NCI-H446 treated with DMSO at 0.1 percent for 48 hours (cell line): ENCODE data around the gene PLCL2.

Source experiments
- DNase-seq: peaks from one replicate; lab custom pipeline; 2025; lab: John Stamatoyannopoulos, UW

Gene PLCL2

DNA sequence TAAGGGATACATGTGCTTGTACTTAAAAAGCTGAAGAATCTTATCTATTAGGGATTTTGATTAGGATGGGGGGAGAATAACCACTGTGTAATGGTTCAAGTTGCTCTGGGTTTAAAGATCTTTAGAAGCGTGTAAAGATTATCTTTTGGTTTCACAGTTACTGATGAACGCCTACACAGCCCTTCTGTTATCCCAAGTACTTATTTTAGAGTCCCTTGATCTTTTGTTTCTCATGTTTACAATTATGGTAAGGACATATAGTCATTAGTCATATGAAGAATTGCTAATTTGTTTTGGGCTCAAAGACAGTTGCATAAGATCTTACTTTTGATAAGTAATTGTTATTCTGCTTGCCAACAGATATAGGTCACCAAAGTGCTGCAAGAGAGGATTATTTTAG lies 160.1 kb downstream of the PLCL2 start:
- DNase-seq = no peak

DNA sequence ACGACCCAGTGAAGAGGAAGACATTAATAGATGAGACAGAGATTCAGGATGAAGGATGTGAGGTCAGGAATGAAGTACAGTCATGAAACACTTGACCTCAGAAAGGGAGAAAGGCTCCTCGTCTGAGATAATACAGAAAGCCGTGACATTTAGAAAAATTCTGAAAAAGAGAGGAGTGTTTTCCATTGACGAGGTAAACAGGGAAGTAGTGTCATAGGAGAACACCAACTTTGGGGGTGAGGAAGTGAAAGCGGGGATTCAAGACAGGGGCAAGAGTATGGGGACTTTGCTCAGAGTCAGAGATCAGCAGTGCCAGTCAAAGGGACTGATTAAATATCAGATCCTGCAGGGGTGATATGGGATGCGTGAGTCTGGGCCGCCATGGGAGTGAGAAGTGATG lies 160.9 kb downstream of the PLCL2 start:
- no peak for DNase-seq

DNA sequence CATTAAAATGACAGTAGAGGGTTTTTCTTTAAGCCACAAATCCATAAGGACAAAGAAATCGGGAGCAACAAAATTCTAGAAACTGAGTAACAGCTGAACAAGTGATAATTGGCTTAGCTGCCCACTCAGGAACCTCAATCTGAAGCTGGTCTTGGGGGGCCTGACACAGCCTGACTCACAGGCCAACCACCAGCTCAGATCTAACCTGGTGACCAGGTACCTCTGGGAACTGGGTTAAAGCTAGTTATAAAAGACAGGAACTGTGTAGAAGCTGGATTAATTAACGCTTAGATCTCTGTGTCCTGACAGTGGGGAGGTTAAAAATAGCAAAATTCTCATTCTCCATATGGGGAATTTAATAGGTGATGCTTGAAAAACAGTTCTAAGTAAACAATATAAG lies 161.9 kb downstream of the PLCL2 start:
- no peak for DNase-seq

DNA sequence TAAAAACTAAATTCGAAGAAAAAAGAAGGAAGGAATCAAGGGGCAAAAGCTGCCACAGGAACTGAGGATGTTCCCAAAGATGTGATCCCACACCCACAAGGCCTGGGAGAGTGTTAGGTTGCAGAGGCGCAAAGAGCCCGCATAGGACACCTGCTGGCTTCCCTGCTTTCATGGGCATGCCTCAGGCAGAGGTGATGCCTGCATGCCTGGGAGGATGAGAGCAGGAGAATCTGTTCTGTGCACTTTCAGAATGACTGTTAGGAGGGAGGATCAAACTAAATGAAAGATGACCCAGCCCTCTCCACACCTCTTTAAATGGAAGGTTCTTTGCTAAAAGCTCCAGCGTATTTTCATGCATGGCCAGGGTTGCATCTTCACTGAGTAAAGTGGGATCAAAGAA lies 162.4 kb downstream of the PLCL2 start:
- no peak for DNase-seq

DNA sequence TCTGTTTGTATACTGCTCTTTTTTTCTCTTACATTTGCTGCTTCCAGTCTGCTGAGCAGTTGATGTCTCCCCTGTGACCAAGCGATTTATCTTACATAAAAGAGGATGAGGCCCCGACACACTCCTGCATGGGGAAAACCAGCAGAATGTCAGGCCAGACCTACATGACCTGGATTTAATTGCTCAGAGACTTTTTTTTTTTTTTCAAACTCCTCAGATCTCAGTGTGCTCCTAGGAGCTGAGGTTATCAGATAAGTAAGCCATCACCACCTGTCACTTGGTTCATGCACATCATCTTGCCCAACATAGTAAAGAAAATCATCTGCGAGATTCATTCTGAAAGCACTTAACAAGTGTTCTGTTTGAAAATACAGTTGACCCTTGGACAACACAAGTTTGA lies 163.1 kb downstream of the PLCL2 start:
- DNase-seq = no peak

DNA sequence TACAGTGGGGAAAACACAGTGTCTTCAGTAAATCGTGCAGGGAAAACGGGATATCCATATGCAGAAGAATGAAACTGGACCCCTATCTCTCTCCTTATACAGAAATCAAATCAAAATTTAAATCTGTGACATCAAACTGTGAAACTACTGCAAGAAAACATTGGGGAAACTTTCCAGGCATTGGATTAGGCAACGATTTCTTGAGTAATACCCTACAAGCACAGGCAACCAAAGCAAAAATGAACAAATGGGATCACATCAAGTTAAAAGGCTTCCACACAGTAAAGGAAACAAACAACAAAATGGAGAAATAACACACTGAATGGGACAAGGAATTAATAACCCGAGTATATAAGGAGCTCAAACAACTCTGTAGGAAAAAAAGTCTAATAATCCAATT lies 165.3 kb downstream of the PLCL2 start:
- DNase-seq = no peak

DNA sequence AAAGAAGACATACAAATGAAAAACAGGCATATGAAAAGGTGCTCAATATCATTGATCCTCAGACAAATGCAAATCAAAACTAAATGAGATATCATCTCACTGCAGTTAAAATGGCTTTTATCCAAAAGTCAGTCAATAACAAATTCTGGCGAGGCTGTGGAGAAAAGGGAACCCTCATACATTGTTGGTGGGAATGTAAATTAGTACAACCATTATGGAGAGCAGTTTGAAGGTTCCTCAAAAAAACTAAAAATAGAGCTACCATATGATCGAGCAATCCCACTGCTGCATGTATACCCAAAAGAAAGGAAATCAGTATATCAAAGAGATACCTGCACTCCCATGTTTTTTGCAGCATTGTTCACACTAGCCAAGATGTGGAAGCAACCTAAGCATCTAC lies 165.8 kb downstream of the PLCL2 start:
- DNase-seq = no peak

DNA sequence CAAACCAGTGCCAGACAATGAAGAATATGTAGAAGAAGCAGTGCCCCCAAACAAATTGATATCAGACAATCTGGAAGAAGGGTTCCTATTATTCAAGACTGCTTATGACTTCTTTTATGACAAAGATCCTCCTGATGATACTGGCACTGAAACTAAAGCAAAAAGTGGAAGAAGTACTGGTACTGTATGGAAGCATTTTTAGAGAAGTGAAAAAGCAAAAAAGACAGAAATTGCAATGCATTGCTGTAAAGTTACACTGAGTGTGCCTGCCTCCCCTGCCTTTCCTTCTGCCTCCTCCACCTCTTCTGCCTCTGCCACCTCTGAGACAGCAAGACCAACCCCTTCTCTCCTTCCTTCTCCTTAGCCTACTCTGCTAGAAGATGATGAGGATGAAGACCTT lies 167.6 kb downstream of the PLCL2 start:
- DNase-seq = no peak

DNA sequence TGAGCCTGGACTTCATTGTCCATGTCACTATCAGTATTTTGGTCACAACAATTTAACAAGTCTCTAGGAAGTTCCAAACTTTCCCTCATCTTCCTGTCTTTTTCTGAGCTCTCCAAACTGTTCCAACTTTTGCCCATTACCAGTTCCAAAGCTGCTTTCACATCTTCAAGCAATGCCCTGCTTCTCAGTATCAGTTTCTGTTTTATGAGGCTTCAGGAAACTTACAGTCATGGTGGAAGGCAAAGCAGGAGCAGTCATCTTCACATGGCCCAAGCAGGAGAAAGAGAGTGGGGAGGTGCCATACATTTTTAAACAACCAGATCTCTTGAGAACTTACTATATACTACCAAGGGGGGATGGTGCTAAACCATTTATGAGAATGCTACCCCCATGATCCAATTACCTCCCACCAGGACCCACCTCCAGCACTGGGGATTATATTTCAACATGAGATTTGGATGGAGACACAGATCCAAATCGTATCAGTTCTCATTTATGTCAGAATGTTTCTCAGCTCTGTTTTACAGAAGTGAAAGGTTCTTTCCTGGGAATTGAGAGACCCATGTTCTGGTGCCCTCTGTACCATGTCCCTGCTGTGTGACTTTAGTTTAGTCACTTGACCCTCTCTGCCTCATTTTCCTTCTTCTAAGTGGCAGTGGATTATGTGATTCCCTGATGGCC lies 169.7 kb downstream of the PLCL2 start:
- DNase-seq = no peak

DNA sequence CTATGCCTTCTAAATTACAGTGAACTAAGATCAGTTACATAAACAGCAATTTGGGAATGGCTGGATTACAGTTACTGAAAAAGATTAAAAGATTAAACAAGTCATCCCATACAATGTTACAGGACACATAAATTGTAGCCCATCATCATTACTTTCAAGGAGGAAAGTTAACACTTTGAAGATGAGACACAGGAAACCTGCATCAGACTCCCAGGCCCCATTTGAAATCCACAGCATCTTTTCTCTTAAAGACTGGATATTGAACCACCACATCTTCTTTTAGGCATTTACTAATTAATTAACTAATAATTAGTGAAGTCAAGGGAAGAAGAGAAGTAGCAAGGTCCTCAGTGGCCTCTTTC lies 170.2 kb downstream of the PLCL2 start:
- no peak for DNase-seq

DNA sequence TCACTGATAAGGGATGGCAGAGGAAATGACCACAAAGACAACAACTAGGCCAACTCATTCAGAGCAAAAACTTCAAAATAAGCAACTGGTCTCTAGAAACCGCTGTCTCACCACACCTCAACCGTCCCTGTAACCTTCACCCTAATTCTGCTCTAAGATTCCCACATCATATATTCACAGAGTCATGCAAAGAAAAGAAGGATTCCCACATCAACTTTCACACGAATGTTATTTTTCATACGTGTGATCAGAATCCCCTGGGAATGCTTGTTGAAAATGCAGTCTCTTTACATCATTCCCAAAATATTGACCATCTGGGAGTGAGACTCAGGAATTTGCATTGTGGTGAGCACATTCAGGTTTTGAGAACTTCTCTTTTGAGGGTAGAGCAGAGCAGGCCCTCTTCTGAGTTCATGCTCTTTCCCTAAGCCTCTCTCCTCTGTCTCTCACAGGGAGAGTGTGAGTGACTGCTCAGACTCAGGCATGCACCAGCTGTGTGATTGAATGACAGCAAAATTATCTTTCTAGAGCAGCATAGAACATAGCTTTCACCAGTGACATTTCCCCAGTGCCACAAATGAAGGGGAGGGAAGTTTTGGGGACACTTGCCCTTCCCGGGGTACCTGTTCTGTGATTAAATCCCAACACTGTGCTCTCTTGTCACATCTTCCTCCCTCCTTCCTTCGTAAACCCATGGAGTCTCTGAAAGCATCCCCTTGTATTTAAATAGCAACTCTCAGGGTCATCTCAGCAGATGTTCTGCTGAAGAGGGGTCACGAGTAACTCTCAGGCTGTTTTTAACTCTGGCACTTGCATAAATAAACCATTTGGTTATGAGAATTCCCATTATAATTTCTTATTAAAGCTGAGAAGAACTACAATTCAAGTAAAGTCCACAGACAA lies 170.9 kb downstream of the PLCL2 start:
- DNase-seq = no peak

DNA sequence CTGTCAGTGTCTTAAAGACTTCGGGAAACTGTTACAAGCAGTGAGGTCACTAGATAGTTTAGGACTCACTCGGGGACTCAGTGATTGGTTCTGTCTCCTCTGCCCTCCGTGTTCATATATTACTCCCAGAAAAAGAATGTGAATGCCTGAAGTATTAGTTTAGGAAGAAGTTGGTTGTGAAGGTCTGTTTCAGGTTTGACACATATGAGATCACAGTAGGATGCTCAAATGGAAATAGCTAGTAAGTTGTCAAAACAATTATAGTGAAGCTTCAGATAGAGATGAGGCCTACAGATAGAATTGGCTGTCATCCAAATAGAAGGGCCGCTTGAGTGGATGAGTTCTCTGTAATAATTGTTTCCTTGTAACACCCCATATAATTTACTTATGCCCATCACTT lies 172.6 kb downstream of the PLCL2 start:
- no peak for DNase-seq

DNA sequence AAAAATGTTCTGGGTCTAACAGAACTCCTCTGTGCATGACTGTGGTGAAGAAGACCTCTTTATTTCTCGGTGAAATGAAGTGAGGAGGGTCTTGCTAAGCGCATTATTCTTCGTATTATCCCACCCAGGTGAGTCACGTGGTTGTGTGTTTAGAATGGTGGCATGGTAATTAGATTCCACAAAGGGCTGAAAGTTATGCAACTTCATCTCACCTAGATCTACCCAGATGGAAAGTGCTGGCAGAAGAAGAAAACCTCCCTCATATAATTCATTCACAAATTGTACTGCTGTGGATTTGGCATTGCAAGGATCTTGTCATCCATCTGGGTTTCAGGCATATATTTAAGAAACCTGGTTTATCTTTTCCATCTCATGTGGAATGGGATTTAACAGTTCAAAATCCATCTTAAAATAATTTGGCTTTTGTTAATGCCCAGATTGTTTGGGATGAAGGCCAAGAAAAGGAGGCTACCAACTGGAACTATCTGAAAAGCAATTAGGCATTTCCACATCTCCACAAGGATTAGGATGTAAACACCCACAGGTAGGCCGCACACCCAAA lies 175.3 kb downstream of the PLCL2 start:
- peak; percentile 16 for DNase-seq

DNA sequence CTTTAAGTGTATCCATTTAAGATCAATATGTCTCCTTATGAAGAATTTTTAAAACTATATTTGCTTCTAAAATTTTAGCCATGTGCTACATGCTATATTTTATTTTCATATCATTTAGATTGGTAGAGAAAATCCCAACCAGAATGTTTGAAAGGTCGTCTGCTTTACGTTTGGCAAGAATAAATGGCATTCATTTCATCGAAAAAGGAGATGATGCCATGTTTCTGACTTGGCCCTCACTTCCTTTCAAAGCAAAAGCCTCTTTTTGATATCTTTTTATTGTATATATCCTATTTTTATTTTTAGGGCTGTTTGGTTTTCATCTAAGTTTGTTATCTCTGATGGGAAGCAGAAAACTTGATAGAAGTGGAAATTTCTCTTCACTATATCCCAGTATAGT lies 176.2 kb downstream of the PLCL2 start:
- no peak for DNase-seq

DNA sequence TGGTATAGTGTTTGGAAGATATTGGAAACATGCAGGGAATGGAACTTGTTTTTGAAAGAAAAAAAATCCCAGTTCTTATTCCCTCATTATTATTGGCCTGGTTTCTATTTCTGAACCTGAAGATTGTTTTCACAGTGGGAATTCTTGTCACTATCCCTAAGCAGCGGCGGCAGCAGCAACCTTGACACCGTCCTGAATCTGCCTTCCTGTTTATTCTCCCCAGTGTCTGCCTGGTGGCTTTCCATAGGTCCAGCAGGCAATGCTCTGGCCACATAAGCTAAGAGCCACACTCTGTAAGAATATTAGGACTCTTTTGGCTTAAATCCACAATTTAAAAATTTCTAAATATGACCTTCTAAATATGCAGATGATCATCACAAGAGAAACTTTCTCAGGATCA lies 178.0 kb downstream of the PLCL2 start:
- no peak for DNase-seq

DNA sequence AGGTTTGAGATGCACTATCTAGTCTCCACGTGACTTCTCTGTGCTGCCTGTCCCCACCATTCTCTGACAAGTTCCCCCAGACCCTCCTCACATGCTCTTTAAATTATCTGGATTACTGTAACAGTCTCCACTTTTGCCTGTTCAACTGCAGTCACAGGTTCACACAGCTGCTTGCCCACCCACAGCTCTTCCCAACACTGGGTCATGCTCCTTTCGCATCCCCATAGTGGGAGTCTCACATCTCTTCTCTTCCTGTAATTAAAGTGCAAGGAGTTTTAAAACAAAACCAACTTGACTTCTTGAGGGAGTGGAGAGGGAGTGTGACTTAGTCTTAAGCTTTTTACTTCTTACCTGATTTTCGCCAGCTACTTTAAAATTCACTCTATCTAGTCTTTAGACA lies 178.8 kb downstream of the PLCL2 start:
- DNase-seq = no peak

DNA sequence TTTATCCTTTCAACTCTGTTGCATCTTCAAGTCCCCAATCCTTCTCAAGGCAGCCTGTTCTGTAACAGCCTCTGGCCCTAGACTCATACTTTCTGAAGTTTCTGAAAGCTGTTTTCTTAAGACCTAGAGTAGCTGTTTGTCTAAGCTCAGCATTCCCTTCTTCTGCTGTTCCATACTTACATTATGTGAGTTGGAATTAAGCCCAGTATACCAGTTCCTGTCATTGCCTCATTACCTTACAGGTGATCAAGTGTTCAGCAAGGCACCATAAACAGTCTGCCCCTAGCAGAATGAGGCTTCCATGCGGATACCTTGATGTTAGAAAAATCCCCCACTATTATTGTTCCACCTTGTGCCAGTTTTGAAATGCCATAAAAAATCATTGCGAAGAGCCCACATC lies 180.6 kb downstream of the PLCL2 start:
- DNase-seq = no peak

DNA sequence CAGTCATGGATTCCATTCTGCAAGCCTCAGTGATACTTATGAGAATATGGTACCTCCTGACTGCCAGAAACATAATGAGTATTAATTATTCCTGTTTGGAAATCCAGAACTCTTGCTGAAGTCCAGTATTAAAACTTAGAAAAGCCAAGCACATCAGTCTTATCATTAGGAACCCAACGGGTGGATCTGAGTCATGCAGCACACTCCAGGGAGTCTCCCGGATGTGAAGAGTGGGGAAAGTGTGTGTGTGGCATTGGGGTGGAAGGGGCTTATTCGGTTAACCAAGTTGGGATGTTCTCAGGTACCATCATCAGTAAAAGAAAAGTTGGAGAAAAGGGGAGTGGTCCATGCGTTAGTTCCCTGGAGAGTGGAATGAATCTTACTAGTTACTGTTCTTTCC lies 181.1 kb downstream of the PLCL2 start:
- DNase-seq = no peak

DNA sequence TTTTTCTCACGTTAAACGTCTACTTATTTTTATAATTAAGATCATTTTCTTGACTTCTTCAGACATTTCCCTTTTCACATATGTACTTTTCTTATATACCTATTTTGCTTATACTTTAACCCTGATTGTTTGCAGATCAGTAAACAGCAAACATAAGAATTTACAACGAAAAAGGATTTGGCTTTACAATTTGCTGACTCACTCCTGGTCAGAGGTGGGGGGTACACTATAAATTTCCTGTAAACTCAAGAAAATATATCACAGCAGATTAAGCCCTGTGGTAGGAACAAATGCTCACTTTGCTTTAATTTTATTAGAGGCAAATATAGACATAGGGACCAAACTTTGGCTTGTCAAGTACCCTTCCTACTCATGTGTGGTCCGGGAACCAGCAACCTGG lies 185.0 kb downstream of the PLCL2 start:
- DNase-seq = no peak

DNA sequence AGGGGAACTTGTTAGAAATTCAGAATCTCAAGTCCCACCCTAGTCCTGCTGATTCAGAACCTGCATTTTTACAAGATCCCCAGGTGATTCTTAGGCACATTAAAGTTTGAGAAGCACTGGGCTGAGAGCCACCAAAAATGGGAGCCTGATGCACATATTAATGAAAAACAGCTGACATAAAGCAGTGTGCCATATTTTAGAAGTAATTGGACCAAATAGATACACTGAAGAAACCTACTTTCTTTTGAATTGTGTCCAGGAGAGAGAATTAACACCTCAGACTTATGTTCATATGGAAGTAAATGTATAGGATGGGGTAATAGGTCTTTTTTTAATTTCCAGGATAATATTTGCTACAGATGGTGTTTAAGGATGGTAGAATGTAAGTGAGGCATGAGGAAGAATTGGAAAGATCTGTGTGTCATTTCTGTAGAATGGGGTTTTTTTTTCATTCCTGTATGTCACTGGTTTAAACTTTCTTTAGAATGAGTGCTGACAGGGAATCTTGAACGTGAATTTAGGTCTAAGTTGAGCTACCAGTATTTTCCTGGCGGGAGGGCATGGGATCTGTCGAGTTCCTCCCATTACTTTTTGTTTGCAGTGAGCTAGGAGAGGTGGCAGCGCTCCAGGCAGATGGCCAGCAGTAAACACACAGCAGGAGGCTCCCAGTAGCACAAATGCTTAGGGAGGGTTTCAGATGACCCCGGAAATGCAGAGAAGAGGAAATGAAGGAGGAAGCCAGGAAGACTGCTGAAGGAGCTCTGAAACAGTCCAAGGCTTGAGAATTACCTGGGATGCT lies 185.6 kb downstream of the PLCL2 start:
- peak; percentile 80 for DNase-seq

DNA sequence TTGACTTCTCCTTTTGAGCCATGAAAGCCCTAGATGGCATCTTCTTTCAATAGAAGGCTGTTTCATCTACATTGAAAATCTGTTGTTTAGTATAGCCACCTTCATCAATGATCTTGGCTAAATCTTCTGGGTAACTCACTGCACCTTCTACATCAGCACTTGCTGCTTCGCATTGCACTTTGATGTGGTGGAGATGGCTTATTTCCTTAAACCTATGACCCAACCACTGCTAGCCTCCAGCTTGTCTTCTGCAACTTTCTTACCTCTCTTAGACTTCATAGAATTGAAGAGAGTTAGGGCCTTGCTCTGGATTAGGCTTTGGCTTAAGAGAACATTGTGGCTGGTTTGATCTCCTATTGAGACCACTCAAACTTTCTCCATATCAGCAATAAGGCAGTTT lies 189.8 kb downstream of the PLCL2 start:
- no peak for DNase-seq

DNA sequence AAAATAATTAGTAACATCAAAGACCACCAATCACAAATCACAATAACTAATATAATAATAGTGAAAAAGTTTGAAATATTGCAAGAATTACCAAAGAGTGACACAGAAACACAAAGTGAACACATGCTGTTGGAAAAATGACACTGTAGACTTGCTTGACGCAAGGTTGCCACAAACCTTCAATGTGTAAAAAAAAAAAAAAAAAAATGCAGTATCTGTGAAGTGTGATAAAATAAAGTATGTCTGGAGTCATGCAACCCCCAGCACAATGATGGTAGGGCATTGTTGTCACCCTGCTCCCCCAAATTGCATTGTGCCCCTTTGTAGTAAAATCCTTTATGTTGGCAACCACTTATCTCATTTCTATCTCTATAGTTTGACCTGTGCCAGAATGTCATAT lies 190.6 kb downstream of the PLCL2 start:
- no peak for DNase-seq

DNA sequence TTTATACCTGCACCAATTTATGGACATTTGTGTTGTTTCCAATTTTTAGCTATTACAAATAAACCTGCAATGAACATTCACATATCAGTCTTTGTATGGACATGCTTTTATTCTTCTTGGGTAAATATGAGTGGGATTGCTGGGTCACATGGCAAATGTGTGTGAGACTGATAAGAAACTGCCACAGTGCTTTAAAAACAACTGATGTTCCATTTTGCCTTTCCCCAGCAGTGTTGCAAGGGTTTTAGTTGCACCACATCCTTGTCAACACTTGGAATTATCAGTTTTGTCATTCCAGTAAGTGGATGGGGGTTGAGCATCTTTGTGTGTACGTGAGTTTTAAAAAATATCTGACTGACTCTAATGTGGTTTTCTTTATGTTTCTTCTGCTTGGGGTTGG lies 191.2 kb downstream of the PLCL2 start:
- DNase-seq = no peak
